HL-60/S4 treated with retinoic acid at 250 ng/mL for 4 days and 3 days (cell line): ENCODE results near the gene TTC7B.
"Not testable (repeated sequence)": the region's sequence is repeated elsewhere in the genome, so short reads cannot be mapped to it uniquely, and the experiment has no call there.

Source experiments
- in situ Hi-C: fragments of 300-500 bp; cut with MboI; formaldehyde crosslinking; loops from 2 replicates; pipeline ENCODE4 v1.7.0; 2022; ENCODE audit warnings: low sequenced_read_pairs

Gene TTC7B

GRCh38 chr14:90535556-90536090 lies 280.6 kb downstream of the TTC7B start:
- in situ Hi-C loops, result no loop called here

GRCh38 chr14:90534838-90535555 lies 281.2 kb downstream of the TTC7B start:
- in situ Hi-C loops, result no loop called here

- in situ Hi-C loops, result no loop called here
Observed at GRCh38 chr14:90534091-90534837, 282.0 kb downstream of the TTC7B start.

GRCh38 chr14:90533591-90534021 lies 282.6 kb downstream of the TTC7B start:
- in situ Hi-C loops, result no loop called here

- in situ Hi-C loops, result no loop called here
Observed at GRCh38 chr14:90532826-90533525, 283.3 kb downstream of the TTC7B start.

- in situ Hi-C loops, result no loop called here
Observed at GRCh38 chr14:90531497-90531896, 284.7 kb downstream of the TTC7B start.

- in situ Hi-C loops, result no loop called here
Observed at GRCh38 chr14:90530523-90530922, 285.7 kb downstream of the TTC7B start.

- in situ Hi-C loops, result no loop called here
Observed at GRCh38 chr14:90527978-90528377, 288.3 kb downstream of the TTC7B start.

GRCh38 chr14:90526536-90526935 lies 289.7 kb downstream of the TTC7B start:
- in situ Hi-C loops, result not testable (repeated sequence)

- in situ Hi-C loops, result not testable (repeated sequence)
Observed at GRCh38 chr14:90525353-90526028, 290.7 kb downstream of the TTC7B start.

- in situ Hi-C loops, result no loop called here
Observed at GRCh38 chr14:90523961-90524875, 292.0 kb downstream of the TTC7B start.

- in situ Hi-C loops, result no loop called here
Observed at GRCh38 chr14:90523544-90523943, 292.7 kb downstream of the TTC7B start.

GRCh38 chr14:90522571-90523191 lies 293.5 kb downstream of the TTC7B start:
- in situ Hi-C loops, result no loop called here

GRCh38 chr14:90521930-90522483 lies 294.2 kb downstream of the TTC7B start:
- in situ Hi-C loops, result no loop called here

GRCh38 chr14:90521084-90521929 lies 294.9 kb downstream of the TTC7B start:
- in situ Hi-C loops, result no loop called here

- in situ Hi-C loops, result no loop called here
Observed at GRCh38 chr14:90520326-90520725, 295.9 kb downstream of the TTC7B start.

- in situ Hi-C loops, result no loop called here
Observed at GRCh38 chr14:90519262-90519920, 296.8 kb downstream of the TTC7B start.

- in situ Hi-C loops, result no loop called here
Observed at GRCh38 chr14:90518941-90519256, 297.3 kb downstream of the TTC7B start.
